GM18498 (cell line): ENCODE results near the gene KIRREL1.

ENCODE experiments used
- ATAC-seq: cut with Tn5 transposase; IDR thresholded peaks from one replicate; pipeline ENCODE4 v1.9.1; 2021; ENCODE audit warnings: mild to moderate bottlenecking, moderate library complexity; ENCODE audit not compliant: unreplicated experiment

KIRREL1 gene

DNA sequence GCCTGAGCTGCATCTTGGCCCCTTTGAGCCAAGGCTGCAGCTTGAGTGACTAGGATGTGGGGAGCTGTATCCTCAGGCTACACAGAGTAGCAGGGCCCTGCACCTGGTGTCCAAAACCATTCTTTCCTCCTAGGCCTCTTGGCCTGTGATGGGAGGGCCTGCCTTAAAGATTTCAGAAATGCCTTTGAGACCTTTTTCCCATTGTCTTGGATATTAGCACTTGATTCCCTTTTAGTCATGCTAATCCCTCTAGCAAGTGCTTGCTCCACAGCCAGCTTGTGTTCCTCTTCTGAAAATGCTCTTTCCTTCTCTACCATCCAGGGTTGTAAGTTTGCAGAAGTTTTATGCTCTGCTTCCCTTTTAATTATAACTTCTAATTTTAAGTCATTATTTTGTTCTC lies 21.7 kb upstream of the KIRREL1 start:
- no peak for ATAC-seq

DNA sequence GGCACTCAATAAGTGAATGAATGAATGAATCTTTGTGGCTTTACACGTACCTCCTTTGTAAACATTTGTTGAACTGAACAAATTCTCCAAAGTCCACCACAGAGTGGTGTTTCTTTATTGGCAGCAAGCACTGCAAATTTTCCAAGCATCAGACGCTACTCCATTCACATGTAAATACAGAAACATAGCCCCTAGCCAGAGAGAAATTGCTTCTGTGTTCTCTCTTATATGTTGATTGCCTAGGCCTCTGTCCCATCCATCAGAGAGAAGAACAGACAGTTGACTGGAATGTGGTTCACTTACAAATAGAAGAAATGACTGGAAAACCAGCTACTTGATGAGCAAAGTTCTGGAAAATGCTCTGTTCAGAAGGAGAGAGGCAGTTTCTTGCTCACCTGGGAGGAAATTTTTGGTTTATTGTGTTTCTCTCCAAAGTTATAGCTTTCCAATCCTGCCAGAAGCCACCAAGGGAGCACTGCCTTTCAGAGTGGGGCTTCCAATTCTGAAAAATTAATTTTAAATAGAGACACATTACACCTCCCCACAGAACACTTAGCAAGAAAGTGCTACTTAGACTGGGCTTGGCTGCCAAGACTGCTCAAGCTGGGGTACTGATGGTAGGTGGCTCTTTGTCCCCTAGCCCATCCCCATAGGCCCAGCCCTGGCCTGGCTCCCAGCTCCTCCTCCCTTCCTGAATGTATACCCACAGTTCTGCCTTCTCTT lies 18.1 kb upstream of the KIRREL1 start:
- ATAC-seq, result no peak

DNA sequence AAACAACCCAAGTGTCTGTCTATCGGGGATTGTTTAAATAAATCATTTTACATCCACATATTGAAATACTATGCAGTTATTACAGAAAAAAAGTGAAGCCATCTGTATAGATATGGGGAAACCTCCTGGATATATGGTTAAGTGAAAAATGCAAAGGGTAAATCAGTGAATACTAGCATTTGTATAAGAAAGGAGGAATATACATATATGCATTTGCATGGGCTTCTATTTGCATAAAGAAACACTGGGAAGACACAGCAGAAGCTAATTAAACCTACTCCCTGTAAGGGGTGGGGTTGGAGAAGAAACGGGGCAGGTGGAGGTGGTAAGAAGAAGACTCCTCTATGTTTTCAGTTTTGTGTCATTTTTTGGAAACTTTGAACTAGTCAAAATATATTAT lies 16.6 kb upstream of the KIRREL1 start:
- ATAC-seq, result no peak

DNA sequence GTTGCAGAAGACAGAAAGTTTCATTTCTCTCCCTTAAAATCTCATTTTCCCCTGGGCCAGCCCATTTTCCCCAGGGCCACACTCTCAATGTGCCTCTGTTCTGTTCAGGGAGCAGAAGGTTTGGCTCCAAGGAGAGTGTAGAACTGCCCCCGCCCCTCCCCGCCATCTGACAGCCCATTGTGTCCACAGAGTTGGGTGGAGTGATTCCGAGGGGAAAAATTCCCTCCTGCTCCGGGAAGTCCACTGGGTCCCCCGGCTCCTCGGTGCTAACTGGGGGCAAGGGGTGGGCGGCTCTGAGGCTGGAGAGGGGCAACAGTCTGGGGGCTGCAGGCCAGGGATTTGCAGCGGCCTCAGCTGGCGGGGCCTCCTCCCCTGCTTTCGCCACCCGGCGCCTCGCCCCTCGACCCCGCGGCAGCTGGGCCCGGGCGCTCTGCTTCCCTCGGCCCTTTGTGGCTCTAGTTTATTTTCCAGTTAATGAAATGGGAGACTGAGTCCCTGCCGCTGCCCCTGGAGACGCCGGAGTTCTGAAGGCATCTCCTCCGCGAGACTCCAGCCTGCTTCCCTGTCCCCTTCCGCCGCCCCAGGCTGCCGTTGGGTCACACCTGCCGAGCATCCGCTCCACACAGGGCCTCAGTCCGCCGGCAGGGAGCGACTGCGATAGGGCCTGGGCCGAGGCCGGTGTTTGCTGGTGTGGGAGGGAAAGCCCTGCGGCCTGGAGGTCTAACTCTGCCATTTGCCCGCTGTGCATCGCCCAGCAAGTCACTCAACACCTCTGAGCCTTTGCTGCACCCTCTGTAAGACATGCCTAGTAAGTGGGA lies 14.7 kb upstream of the KIRREL1 start:
- no peak for ATAC-seq

DNA sequence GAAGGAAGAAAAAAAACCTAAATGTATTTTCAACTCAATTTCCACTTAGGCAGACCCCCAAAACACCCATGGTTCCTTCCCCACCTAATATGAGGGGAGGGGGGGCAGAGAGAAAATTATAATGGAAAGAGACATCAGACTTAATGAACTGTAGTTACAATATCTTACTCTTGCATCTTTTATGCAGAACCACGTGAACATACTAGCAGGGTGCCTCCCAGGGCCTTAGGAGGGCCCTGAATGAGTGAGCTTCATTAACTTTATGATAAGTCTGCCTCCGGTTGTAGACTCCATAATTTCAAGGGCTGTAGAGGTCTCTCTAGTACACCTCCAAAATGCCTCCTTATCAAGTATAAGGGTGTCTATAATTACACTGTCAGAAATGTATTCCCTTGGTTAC lies 11.3 kb upstream of the KIRREL1 start:
- ATAC-seq, result no peak

DNA sequence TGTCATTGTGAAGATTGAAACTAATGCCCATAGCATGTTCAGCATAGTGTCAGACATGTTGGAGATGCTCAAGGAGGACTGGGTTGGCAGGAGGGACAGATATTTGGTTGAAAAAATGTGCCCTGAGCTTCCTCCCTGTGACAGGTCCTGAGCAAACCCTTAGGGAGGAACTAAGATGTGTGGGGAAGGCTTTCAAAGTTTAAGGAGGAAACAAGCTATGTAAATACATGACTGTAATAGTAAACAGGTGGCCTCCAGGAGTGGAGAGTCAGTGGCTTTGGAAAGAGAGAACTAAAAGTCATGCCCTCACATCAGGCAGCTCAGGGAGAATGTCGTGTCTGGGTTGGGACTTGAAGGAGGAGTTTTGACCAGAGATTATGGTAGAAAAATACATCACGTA lies 9.7 kb upstream of the KIRREL1 start:
- ATAC-seq, result no peak

DNA sequence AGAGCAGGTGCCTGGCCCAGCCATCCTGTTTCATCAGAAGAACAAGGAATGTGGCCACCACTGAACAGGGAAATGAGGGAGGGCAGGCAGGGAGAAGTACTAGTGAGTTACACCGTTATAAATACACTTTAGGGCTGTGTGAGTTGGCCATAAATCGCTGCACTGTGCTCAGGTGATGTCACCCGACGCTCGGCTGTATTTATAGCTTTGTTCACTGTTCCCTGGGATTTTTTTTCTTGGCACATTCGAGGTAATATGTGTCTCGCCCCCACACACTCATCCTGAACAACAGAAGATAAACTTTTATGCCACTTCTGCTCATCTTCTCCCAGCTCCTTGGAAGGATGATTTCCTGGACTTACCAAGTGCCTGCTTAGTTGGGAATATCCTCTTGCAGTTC lies 9.0 kb upstream of the KIRREL1 start:
- no peak for ATAC-seq

DNA sequence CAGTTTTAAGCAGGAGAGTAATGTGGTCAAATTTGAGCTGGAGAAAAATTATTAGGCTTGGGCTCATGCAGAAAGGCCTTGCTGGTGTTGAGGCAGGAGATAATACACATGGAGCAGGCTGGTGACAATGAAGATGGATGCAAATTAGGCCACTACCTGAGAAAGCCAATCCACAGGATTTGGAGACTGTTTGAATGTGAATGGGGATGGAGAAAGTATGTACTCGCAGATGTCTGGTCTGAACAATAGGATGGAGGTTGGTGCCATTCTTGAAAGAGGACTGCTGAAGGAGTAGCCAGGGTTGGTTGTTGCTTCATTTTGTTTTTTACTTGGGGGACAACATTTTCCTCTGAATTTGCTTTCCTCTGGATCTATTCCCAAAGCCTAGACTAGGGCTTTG lies 8.0 kb upstream of the KIRREL1 start:
- no peak for ATAC-seq

DNA sequence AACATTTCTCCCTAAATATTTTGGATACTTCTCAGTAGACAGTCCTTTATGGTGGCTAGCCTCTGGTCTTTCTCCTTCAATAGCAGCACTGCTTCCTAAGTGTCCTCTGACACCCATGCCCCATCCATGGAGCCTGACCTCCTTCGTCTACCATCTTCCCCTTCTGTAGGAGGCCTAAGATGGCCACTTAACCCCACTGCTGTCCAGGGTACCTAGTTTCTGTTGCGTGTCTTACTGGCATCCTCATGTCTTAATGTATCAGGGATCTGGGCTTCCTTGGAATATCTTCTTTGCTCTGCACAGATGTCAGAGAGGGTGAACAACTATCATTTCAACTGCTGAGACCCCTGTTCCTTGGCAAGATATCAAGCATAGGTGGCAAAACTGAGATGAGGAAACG lies 5.4 kb upstream of the KIRREL1 start:
- no peak for ATAC-seq

DNA sequence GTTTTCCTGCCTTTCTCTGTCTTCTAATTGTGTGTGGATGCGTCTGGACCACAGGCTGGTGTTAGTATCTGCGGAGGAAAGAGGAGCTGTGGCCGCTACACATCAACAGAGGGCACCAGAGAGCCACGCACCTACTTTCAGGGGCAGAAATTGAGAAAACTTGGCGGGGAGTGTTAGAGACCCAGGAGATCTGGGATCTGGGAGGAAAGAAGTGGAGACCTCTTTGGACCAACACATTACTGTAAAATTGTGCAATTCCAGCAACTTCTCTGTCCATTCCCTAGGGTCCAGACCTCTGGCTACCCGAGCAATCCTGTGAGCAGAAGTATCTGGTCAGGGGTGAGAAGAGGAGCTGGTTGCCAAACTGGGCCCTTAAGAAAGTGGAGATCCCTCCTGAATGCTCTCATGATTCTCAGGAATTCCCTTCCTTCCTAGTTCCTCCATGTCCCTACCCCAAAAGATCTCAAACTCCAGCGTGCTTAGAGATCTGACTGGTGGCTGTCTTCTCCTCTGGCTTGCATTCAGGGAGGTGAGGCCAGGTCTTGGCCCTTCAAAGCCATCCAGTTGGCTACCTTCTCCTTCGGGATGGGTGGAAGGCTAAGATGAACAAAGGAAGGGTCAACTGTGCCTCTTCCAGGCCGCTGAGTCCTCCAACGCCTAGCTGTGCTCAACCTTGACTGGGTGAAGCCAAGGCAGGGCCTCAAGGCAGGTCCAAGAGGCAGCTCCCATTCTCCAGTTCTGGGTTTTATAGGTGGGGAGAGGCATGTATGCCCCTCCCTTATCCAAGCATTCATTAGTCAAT lies 1.2 kb upstream of the KIRREL1 start:
- peak; percentile 44 for ATAC-seq

DNA sequence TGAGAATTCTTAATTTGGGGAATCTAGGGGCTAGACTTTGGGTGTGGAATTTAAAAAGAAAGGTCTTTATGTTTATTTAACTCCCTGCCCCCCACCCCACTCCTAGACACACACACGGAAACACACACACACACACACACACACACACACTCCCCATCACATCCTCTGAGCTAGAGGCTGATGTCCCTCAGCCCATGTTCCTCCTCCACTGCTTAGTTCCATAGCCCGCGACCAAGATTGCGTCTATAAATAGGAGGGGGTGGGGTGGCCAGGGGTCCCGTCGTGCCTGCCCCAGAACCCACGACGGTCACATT lies 655 bp upstream of the KIRREL1 start:
- ATAC-seq, result no peak

DNA sequence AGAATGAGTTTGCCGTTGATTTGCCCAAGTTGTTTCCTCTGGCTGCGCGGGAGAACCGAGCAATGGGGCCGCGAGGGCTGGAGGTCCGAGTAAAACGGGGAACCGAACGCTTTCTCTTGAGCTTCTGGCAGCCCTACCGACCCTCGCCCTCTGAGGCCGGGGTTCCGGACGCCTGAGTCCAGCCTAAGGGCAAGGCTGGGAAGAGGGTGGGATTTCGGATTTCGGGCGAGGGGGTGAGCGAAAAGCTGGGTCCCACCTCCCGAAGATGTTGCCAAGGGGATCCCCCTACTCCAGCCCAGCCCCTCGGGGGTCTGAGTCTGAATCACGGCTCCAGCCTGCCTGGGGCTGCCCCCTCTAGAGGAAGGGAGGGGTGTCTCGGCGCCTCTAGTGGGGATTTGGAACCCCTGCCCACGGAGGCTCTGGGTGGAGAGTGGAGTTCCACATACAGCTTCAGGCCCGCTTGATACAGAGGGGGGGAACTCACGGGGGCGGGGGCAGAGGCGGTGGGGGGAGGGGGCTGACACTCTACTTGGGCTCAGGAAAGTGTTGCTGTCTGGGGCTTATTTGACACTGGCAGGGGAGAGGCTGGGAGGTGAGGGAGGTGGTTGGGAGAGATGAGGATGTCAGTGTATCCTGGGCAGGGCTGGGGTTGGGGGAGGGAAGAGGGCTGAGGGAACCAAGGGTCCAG lies 617 bp downstream of the KIRREL1 start:
- no peak for ATAC-seq

DNA sequence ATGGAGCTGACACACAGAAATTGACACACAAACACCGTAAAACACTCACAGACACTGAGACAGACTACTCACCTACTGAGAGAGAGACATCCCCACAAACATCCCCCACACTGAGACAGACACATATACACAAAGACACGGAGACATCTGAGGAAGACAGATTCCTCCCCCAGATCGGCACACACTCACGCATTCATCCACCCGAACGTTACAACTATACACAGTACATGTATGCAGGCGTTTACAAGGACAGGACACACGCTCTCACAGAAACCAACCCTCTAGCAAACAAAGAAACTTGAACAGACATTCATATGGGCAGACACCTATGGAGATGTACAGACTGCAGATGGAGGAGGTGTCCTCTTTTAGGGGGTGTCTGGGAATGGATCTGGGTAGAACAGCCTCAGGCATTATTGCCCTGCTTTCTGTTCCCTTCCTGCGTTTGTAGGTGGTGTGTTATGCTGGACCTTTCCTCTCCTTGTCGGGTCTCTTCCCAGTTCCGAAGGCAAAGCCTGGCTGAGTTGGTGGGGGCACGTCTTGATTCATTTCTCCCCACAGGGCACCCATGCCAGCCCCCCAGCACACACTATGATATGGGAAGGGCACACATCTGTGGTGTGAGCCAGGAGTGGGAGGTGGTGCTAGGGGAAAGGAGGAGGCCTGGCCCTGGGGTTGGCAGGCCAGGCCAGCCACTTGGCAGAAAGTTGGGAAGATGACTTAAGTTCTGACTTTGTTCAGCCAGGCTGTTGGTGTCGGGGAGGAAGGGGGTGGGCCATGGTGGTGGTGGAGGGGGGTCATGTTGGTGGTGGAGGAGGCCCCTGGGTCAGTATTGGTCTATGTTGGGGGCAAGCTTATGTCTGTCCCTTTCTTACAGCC lies 1.5 kb downstream of the KIRREL1 start:
- no peak for ATAC-seq

DNA sequence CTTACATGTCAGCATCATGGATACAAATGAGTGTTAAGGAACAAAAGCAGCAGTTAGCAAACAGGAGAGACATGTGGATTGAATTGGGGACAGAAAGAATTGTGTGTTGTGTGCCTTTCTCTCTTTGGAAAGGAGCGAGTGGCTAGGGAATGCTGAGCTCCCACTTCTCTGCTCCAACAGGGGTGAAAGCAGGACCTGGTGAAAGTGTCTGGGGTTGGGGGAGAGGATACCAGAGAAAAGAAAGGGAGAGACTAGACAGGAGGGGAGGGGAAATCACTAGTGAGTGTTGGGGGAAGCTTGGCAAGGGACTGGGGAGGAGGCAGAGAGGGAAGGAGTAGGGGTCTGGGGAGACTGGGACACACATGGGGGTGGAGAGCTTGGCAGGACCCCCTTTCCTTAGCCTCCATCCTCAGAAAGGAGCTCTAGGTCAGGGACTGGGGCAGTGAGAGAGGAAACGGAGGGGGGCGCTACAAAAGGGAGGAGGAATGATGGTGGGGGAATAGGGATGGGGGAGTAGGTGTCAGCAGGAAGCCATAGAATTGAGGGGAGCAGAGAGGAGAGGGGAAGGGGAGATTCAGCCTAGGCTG lies 2.2 kb downstream of the KIRREL1 start:
- no peak for ATAC-seq

DNA sequence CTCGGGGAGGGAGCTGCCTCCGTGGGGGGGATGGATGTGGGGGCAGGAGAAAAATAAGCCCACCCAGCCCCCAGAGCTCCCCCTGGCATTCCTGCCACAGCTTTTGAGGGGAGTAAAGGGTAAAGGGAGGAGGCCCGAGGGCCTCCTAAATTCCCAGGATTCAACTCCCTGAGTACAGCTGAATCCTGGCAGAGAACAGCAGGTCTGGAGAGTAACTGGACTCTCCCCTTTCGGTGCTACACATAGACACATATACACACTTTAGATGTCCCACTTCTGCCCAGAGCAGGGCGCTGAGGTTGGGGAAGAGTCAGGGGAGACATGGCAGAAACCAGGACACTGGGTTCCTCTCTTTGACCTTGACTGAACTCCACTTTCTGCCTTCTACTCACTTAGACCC lies 3.0 kb downstream of the KIRREL1 start:
- no peak for ATAC-seq

DNA sequence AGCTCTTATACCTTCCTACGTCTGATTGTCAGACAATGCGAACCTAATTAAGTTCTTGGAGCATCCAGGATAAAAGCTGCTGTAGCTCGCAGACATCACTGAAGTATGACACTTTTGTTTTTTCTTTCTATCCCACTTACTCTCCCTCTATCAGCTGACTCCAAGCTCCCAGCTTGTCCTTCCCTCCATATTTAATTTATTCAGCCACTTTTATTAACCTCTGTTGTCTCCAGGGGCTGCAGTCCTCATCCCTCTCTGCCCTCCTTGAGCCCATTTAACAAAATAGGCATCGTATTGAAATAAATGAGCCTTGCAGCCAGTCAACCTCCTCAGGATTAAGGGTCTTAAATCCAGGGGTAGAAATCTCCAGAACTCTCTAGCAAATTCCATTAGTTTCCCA lies 7.1 kb downstream of the KIRREL1 start:
- ATAC-seq, result no peak

DNA sequence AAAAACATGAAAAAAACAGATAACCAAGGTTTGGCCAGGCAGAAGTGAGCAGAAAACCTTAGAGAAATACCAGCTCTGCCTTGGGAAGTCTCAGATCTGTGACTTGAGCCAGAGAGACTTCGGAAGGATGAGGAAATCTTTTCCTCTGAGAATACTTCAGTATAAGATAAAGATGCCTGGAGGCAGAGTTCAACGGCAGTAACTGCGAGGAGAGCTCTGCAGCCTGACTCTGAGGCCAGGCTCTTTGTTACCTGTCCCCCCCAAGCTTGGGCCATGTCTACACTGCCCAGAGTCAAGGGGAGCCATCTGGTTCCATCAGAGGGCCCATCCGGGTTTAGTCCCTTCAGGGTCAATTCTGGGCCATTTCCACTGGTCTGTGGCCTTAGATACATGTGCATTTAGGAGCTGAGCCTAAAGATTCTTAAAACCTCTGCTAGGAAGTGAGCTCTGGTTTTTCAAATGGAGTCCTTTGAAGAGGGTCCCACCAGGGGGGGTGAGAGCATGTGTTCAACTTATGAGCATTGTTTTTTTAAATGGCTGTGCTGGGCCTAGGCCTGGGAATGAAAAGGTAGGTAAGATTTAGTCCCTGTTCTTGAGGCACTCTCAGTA lies 8.7 kb downstream of the KIRREL1 start:
- ATAC-seq, result no peak

DNA sequence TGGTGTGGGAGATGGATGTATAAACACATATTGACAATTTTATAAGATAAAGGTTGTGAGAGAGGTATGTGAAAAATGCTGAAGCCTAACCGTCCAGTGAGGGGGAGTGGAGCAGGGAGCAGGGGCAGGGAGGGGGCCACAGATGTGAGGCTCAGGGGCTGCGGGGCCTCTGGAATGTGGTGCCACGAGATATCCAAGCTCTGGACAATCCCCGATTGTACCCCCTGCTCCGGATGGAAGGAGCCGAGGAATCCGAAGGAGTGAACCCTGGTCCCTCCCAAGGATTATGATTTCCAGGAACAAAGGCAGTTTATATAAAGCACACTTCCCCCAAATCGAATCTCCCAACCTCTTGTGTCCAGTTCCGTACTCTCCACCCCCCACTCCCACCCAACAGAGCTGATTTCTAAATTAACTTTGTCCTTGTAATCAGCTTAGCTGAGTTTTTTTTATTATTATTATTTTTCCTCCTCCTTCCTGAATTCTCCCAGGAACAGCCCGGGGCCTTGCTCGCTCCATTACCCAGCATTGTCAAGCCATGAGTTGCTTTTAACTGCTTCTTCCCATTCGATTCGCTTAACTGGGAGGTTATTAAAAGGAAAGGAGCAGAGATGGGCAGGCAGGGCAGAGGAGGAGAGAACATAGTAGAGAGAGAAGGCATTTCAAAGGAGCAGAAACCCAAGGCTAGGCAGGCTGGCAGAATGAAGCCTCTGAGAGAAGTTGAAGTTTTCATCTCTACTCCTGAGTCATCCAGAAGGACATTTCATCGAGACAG lies 9.4 kb downstream of the KIRREL1 start:
- ATAC-seq, result no peak

DNA sequence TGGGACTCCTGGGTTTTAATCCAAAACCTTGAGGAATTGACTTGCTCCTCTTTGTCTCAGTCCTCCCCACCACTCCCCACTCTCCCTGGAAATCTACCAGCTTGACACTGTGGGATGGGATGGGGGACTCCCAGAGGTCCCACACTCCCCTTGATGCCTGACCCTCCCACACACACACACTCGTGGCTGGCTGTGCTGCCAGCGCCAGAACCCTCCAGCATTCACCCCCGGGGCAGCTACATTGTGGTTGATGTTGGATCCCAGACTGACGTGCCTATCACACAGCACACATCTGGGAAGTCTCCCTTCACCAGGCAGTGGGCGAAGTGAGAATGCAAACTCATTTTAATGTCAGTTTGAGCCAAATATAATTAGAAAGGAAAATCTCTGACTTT lies 10.0 kb downstream of the KIRREL1 start:
- ATAC-seq, result no peak
